ENCODE measurements around the gene STX19.
A peak's percentile ranks its signal among the peaks of the same experiment; 100 is the strongest.

STX19 gene

DNA sequence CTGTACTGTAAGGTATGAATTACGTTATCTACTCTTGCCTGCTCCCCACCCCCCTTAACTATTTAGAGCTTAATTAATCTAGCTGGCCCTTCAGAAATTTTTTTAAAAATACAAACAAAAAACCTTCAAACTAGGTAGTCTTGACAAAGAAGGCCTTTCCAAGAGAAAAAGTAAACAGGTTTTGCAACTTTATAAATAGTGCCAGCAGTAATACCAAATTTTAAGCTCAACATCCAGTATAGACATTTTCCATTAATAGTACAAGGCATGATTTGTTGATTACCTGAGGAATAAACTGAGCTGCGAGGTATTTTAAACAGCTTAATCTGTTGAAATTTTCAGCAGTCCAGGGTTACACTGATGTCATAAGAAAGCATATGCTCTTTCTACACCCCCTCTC is 20.1 kb downstream of the STX19 start:
- Histone ChIP-seq H4K20me1 (ENCODE audit: insufficient read depth, low read length) (no peaks in the 10 kb centered on the region), H3K9me3 (replicated peaks; ENCODE audit: insufficient read depth, low read length) (no peaks in the 10 kb centered on the region), H3F3A (ENCODE audit: insufficient read depth, low read length) (no peaks in the 10 kb centered on the region), H2AFZ (ENCODE audit: low read length) (no peak overlapping the region), H3K79me2 (ENCODE audit: low read length) (no peaks in the 10 kb centered on the region), H3K27me3 (replicated peaks; ENCODE audit: insufficient read depth, low read length) (no peaks in the 10 kb centered on the region), H3K4me2 (ENCODE audit: low read depth, low read length) (no peak overlapping the region), H3K36me3 (replicated peaks; ENCODE audit: insufficient read depth, low read length) (no peaks in the 10 kb centered on the region), H3K27ac (ENCODE audit: low read length) (no peak overlapping the region), H3K9ac (ENCODE audit: low read length) (no peak overlapping the region), H3K4me1 (ENCODE audit: low read length) (no peaks in the 10 kb centered on the region), H3K9me2 (replicated peaks; ENCODE audit: insufficient read depth, low read length) (no peaks in the 10 kb centered on the region), H3K4me3 (ENCODE audit: low read length) (no peak overlapping the region)
- DNase-seq = no peak
- TF ChIP-seq EZH2phosphoT487 (IDR thresholded peaks at IDR 0.05; ENCODE audit: low read length) (no peak), EZH2 (optimal IDR thresholded peaks at IDR 0.05; ENCODE audit: low read depth, low read length) (no peak)
- TF ChIP-seq, protein P1, sequence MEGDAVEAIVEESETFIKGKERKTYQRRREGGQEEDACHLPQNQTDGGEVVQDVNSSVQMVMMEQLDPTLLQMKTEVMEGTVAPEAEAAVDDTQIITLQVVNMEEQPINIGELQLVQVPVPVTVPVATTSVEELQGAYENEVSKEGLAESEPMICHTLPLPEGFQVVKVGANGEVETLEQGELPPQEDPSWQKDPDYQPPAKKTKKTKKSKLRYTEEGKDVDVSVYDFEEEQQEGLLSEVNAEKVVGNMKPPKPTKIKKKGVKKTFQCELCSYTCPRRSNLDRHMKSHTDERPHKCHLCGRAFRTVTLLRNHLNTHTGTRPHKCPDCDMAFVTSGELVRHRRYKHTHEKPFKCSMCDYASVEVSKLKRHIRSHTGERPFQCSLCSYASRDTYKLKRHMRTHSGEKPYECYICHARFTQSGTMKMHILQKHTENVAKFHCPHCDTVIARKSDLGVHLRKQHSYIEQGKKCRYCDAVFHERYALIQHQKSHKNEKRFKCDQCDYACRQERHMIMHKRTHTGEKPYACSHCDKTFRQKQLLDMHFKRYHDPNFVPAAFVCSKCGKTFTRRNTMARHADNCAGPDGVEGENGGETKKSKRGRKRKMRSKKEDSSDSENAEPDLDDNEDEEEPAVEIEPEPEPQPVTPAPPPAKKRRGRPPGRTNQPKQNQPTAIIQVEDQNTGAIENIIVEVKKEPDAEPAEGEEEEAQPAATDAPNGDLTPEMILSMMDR (IDR thresholded peaks at IDR 0.05; ENCODE audit: low read length) = no peak

DNA sequence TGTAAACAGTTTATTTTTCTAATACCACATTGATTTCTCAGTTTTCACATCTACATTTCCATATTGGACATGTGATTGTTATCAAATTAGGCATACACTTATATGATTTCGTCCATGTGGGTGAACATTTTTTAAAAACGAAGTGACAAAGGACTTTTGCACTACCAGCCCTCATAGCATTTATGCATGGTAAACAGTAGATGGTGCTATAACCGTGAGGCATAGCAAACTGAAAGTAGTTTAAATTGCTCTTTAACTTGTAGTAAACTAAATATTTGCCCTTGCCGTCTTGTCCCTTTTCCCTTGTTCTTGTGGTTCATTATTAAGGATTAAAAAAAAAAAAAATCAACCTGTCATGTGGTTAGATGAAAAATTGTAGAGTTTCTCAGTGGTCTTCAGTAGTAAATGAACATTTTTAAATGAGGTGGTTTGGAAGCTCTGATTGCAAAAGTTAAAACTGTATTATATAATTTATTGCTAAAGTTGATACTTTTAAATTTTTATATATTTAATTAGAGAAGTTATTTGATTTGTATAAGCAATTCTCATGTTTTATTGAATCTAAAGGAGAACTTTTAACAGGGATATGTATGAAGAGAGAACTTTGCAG is 24.0 kb downstream of the STX19 start:
- Histone ChIP-seq H4K20me1 (ENCODE audit: insufficient read depth, low read length) (no peaks in the 10 kb centered on the region), H3K4me1 (ENCODE audit: low read length) (no peaks in the 10 kb centered on the region), H3K4me3 (ENCODE audit: low read length) (peak overlapping the region; percentile 37; the same call in 1 of the 2 replicates), H3K9ac (ENCODE audit: low read length) (peak overlapping the region; percentile 28; the same call in 1 of the 2 replicates), H2AFZ (ENCODE audit: low read length) (peak overlapping the region; percentile 62; the same call in 1 of the 2 replicates), H3K4me2 (ENCODE audit: low read depth, low read length) (peak overlapping the region; percentile 62; the same call in 1 of the 2 replicates), H3F3A (ENCODE audit: insufficient read depth, low read length) (no peaks in the 10 kb centered on the region), H3K27ac (ENCODE audit: low read length) (no peak overlapping the region), H3K79me2 (ENCODE audit: low read length) (no peaks in the 10 kb centered on the region), H3K27me3 (replicated peaks; ENCODE audit: insufficient read depth, low read length) (no peaks in the 10 kb centered on the region), H3K9me2 (replicated peaks; ENCODE audit: insufficient read depth, low read length) (no peaks in the 10 kb centered on the region), H3K9me3 (replicated peaks; ENCODE audit: insufficient read depth, low read length) (no peaks in the 10 kb centered on the region), H3K36me3 (replicated peaks; ENCODE audit: insufficient read depth, low read length) (no peaks in the 10 kb centered on the region)
- peak; percentile 75 for DNase-seq
- no peak for TF ChIP-seq EZH2 (optimal IDR thresholded peaks at IDR 0.05; ENCODE audit: low read depth, low read length)
- TF ChIP-seq, protein P1 (IDR thresholded peaks at IDR 0.05; ENCODE audit: low read length) = peak; percentile 85

DNA sequence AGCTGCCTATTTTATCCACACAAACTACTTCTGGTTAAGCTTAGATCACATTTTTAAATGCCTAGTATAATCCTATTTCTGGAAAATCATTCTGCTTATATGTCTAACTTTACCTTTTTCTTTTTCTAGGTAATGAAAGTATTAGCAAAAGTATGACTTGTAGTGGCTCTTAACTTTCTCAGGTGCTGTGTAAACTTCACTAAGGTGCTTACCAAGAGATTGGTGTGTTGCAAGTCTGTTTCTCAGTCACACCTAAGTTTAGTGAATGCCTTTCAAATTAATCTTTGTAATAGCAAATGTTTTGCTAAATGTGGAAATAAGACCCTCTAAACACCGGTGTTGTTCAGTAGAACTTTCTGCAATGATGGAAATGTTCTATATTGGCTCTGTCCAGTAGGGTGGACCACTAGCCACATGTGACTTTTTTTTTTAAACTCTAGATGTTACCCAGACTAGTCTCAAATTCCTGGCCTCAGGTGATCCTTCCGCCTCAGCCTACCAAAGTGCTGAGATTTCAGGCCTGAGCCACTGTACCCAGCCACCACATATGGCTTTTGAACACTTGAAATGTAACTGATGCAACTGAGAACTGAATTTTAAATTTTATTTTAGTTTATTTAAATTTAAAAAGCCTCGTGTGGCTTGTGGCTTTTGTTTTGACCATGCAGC is 26.4 kb downstream of the STX19 start:
- H3K9me3 ChIP-seq (replicated peaks; ENCODE audit: insufficient read depth, low read length) = no peaks in the 10 kb centered on the region
- no peak for TF ChIP-seq EZH2 (optimal IDR thresholded peaks at IDR 0.05; ENCODE audit: low read depth, low read length)
- no peak for TF ChIP-seq EZH2phosphoT487 (IDR thresholded peaks at IDR 0.05; ENCODE audit: low read length)
- TF ChIP-seq, protein P1 (IDR thresholded peaks at IDR 0.05; ENCODE audit: low read length) = no peak
- H3K9ac ChIP-seq (ENCODE audit: low read length) = no peak overlapping the region
- H2AFZ ChIP-seq (ENCODE audit: low read length) = no peak overlapping the region
- H3K27ac ChIP-seq (ENCODE audit: low read length) = no peak overlapping the region
- DNase-seq = no peak
- no peaks in the 10 kb centered on the region for H4K20me1 ChIP-seq (ENCODE audit: insufficient read depth, low read length)
- no peaks in the 10 kb centered on the region for H3K36me3 ChIP-seq (replicated peaks; ENCODE audit: insufficient read depth, low read length)
- H3K4me1 ChIP-seq (ENCODE audit: low read length) = no peaks in the 10 kb centered on the region
- H3K4me2 ChIP-seq (ENCODE audit: low read depth, low read length) = no peak overlapping the region
- H3K27me3 ChIP-seq (replicated peaks; ENCODE audit: insufficient read depth, low read length) = no peaks in the 10 kb centered on the region
- no peaks in the 10 kb centered on the region for H3F3A ChIP-seq (ENCODE audit: insufficient read depth, low read length)
- no peaks in the 10 kb centered on the region for H3K9me2 ChIP-seq (replicated peaks; ENCODE audit: insufficient read depth, low read length)
- H3K79me2 ChIP-seq (ENCODE audit: low read length) = no peaks in the 10 kb centered on the region
- H3K4me3 ChIP-seq (ENCODE audit: low read length) = no peak overlapping the region

Data from MM.1S (cell line).